ENCODE results near the gene ITPK1. TPM values are rescaled to one million over a fixed set of nuclear protein-coding genes. Genes with fewer than 3 reads are reported as not detected.

The ITPK1 gene
- total RNA-seq, 2 donors from 2014 or later = 53.8 to 85.0 TPM

DNA sequence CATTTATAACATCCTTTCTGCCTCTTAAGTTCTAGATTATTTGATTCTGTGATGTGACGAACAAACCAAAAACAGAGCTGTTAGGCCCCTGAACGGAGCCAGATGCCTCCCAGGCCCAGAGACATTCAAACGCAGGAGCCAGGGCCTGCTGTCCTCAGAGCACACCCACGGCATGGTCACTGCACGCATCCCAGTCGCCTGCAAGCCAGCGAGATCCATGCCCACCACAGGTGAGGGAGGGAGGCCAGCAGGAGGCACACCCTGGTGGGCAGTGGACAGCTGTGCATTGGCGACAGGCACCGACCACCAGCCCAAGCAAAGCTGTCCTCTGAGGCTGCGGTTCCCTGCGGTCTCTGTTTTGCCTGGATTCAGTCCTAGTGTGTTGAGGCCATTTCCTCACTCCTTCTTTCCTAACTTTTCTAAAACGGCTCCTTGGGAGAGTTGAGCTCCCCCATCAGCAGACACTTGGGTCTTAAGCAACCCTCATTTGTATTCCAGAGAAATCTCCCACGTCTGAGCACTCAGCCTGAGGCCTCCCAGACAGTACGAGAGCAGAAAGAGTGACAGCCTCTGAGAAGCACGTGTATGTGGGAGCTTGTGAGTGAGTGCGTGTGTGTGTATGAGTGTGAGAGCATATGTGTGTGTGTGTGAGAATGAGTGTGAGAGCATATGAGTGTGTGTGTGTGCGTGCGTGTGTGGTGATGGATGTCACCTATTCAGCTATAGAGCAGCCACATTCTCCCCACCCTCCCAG, 111.6 kb downstream of the ITPK1 start:
- H3K4me3 ChIP-seq = no peak overlapping the region
- H3K9me3 ChIP-seq = no peaks in the 10 kb centered on the region
- peaks cover 22 to 47% of the 10 kb centered on the region in 2 donors for H3K4me1 ChIP-seq (ENCODE audit: control insufficient read depth in 1 of 2, low read depth in 2 of 2)
- no peak overlapping the region for H3K27ac ChIP-seq
- DNase-seq (ENCODE audit: low spot score) = no peak
- no peak for ATAC-seq (ENCODE audit: insufficient number of reproducible peaks, low FRiP score, low read depth)
- no peaks in the 10 kb centered on the region for H3K36me3 ChIP-seq
- H3K27me3 ChIP-seq (replicated peaks; ENCODE audit: insufficient read depth) = no peaks in the 10 kb centered on the region
- TF ChIP-seq CTCF (IDR thresholded peaks at IDR 0.05) = no peak

DNA sequence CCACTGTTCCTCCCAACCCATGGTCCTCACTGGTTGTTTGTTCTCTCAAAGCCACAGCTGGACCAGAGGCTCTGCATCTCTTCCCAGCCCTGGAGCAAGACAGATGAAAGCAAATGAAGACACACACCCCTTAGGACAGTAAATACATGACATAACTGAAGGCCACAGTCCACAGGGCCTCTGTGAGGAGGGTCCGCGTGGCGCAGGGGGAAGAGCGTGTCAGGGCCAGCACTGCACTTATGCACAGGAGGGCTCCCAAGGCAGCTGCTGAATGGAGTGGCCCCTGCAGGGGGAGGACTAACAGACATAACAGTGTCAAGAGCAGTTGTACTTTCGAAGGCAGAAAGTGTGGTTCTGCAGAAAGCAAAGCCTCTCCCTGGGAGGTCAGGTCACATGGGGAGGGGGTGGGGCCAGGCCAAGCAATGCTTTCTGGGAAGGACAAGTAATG, 112.8 kb downstream of the ITPK1 start:
- Histone ChIP-seq H3K36me3 (no peaks in the 10 kb centered on the region), H3K4me1 (ENCODE audit: control insufficient read depth in 1 of 2, low read depth in 2 of 2) (peaks cover 22 to 41% of the 10 kb centered on the region in 2 donors), H3K27me3 (replicated peaks; ENCODE audit: insufficient read depth) (no peaks in the 10 kb centered on the region), H3K4me3 (no peak overlapping the region), H3K9me3 (no peaks in the 10 kb centered on the region), H3K27ac (no peak overlapping the region)
- no peak for TF ChIP-seq CTCF (IDR thresholded peaks at IDR 0.05)
- no peak for DNase-seq (ENCODE audit: low spot score)
- no peak for ATAC-seq (ENCODE audit: insufficient number of reproducible peaks, low FRiP score, low read depth)

DNA sequence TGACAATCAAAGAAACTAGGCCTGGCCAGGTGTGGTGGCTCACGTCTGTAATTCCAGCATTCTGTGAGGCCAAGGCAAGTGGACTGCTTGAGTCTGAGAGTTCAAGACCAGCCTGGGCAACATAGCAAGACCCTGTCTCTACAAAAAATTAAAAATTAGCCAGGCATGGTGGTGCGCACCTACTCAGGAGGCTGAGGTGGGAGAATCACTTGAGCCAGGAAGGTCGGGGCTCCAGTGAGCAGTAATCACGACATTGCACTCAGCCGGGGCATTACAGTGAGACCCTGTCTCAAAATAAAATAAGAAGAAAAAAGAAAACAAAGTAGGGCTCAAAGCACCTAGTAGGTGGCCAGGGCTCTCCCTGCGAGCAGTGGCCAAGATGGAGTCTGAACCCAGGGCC, 113.7 kb downstream of the ITPK1 start:
- Histone ChIP-seq H3K27me3 (replicated peaks; ENCODE audit: insufficient read depth) (no peaks in the 10 kb centered on the region), H3K4me1 (ENCODE audit: control insufficient read depth in 1 of 2, low read depth in 2 of 2) (peaks cover 18 to 33% of the 10 kb centered on the region in 2 donors), H3K9me3 (no peaks in the 10 kb centered on the region), H3K4me3 (no peak overlapping the region), H3K27ac (no peak overlapping the region), H3K36me3 (no peaks in the 10 kb centered on the region)
- no peak for ATAC-seq (ENCODE audit: insufficient number of reproducible peaks, low FRiP score, low read depth)
- no peak for DNase-seq (ENCODE audit: low spot score)
- no peak for TF ChIP-seq CTCF (IDR thresholded peaks at IDR 0.05)

DNA sequence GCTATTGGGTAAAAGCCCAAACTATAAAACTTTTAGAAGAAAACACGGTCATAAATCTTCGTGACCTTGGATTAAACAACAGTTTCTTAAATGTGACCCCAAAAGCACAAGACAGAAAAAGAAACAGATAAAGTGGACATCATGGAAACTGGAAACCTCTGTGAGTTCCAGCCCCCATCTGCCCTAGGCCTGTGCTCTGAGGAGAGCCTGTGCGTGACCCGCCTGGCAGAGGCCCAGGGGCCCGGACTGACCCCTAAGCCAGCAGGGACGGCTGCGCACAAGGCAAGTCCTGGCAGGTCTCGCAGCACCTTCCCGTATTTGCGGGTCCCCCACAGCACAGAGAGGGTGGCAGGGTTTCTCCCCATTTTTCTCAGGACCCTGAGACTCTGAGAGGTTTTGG, 116.8 kb downstream of the ITPK1 start:
- DNase-seq (ENCODE audit: low spot score) (no peak), ATAC-seq (ENCODE audit: insufficient number of reproducible peaks, low FRiP score, low read depth) (no peak)
- H3K27ac ChIP-seq = no peak overlapping the region
- no peak for TF ChIP-seq CTCF (IDR thresholded peaks at IDR 0.05)
- no peaks in the 10 kb centered on the region for H3K36me3 ChIP-seq
- H3K4me1 ChIP-seq (ENCODE audit: control insufficient read depth in 1 of 2, low read depth in 2 of 2) = peaks cover 0 to 2% of the 10 kb centered on the region in 2 donors
- H3K9me3 ChIP-seq = no peaks in the 10 kb centered on the region
- no peak overlapping the region for H3K4me3 ChIP-seq
- no peaks in the 10 kb centered on the region for H3K27me3 ChIP-seq (replicated peaks; ENCODE audit: insufficient read depth)

- no peak for ATAC-seq (ENCODE audit: insufficient number of reproducible peaks, low FRiP score, low read depth)
These were observed 118.2 kb downstream of the ITPK1 start for GRCh38 chr14:92997343-92998061.

More at GRCh38 chr14:92997343-92998061, 118.2 kb downstream of the ITPK1 start:
- H3K9me3 ChIP-seq = no peaks in the 10 kb centered on the region
- no peak overlapping the region for H3K4me3 ChIP-seq
- peaks cover 8% of the 10 kb centered on the region for H3K36me3 ChIP-seq
- H3K4me1 ChIP-seq (ENCODE audit: control insufficient read depth in 1 of 2, low read depth in 2 of 2) = no peaks in the 10 kb centered on the region
- no peak for DNase-seq (ENCODE audit: low spot score)
- no peaks in the 10 kb centered on the region for H3K27me3 ChIP-seq (replicated peaks; ENCODE audit: insufficient read depth)
- no peak overlapping the region for H3K27ac ChIP-seq
- no peak for TF ChIP-seq CTCF (IDR thresholded peaks at IDR 0.05)
